Thyroid gland (tissue), 4 donors: ENCODE results near the gene PEA15. TPM values are rescaled to one million over a fixed set of nuclear protein-coding genes. Genes with fewer than 3 reads are reported as not detected.

ENCODE experiments used
- DNase-seq, 2 donors: peaks; one replicate each; pipeline ENCODE4 v3.0.0-alpha.2; 2019
- H3K27ac ChIP-seq, 3 donors: fragments of 200-600 bp; sonication (generic); 1 replicate in 2 of 3; 2 replicates in 1 of 3; pipeline ENCODE4 v1.5.1; 2016 to 2019; ENCODE audit warnings: mild to moderate bottlenecking in 1 of 3, moderate library complexity in 1 of 3
- H3K27me3 ChIP-seq: fragments of 200-600 bp; sonication (generic); one replicate; pipeline ENCODE4 v1.5.1; 2019
- H3K36me3 ChIP-seq, 2 donors: fragments of 200-600 bp; sonication (generic); one replicate each; pipeline ENCODE4 v1.5.1; 2016 to 2019
- H3K4me1 ChIP-seq, 2 donors: fragments of 200-600 bp; sonication (generic); one replicate each; pipeline ENCODE4 v1.5.1; 2017 to 2019
- H3K4me3 ChIP-seq, 3 donors: fragments of 200-600 bp; sonication (generic); replicated peaks in 1 of 3; 1 replicate in 2 of 3; 2 replicates in 1 of 3; pipeline ENCODE4 v1.5.1; 2016; ENCODE audit warnings: mild to moderate bottlenecking in 1 of 3
- H3K9me3 ChIP-seq: fragments of 200-600 bp; sonication (generic); one replicate; pipeline ENCODE4 v1.5.1; 2017
- POLR2A ChIP-seq, 2 donors: fragments of 450-650 bp; IDR thresholded peaks; one replicate each; pipeline ENCODE4 v1.6.1; 2017; ENCODE audit warnings: antibody characterized with exemption in 2 of 2, mild to moderate bottlenecking in 2 of 2, moderate library complexity in 1 of 2
- WGBS, 2 donors: methylation state at CpG; one replicate each; pipeline ENCODE4 v1.1.5; 2017; 5-methylcytosine and 5-hydroxymethylcytosine counted together
- intact Hi-C: fragments of 100-400 bp; cut with DNase I; formaldehyde crosslinking; loops from one replicate; pipeline ENCODE4 v1.15.1; 2023
- total RNA-seq, 4 donors: library from RNA; depleted of rRNA; stranded (reverse); fragments of >200 nt; gene quantifications; one replicate each; pipeline ENCODE4 v1.2.3, GENCODE V29; 2016
- TF ChIP-seq, protein P1 (sequence below), 6 experiments: fragments of 200-600 bp in 3 of 6; fragments of 450-650 bp in 3 of 6; sonication (generic) in 3 of 6; IDR thresholded peaks; one replicate each; pipeline ENCODE4 v1.5.1; 2016 to 2019; ENCODE audit warnings: antibody characterized with exemption in 6 of 6, mild to moderate bottlenecking in 2 of 6, inconsistent platforms in 1 of 6, moderate library complexity in 1 of 6

Gene PEA15
- total RNA-seq, 4 donors from 2014 or later, result 47.9 to 68.5 (median 50.2) TPM

DNA sequence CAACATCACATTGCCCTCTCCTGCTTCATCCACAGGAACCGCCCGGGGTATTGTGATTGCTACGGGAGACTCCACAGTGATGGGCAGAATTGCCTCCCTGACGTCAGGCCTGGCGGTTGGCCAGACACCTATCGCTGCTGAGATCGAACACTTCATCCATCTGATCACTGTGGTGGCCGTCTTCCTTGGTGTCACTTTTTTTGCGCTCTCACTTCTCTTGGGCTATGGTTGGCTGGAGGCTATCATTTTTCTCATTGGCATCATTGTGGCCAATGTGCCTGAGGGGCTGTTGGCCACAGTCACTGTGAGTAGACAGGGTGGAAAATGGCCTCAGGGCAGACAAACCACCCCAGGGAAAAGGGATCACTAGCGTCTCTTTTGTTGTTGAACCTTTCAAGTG lies 41.1 kb upstream of the PEA15 start:
- no peaks in the 10 kb centered on the region for H3K9me3 ChIP-seq
- TF ChIP-seq POLR2A (IDR thresholded peaks at IDR 0.05), result no peak
- TF ChIP-seq, protein P1, sequence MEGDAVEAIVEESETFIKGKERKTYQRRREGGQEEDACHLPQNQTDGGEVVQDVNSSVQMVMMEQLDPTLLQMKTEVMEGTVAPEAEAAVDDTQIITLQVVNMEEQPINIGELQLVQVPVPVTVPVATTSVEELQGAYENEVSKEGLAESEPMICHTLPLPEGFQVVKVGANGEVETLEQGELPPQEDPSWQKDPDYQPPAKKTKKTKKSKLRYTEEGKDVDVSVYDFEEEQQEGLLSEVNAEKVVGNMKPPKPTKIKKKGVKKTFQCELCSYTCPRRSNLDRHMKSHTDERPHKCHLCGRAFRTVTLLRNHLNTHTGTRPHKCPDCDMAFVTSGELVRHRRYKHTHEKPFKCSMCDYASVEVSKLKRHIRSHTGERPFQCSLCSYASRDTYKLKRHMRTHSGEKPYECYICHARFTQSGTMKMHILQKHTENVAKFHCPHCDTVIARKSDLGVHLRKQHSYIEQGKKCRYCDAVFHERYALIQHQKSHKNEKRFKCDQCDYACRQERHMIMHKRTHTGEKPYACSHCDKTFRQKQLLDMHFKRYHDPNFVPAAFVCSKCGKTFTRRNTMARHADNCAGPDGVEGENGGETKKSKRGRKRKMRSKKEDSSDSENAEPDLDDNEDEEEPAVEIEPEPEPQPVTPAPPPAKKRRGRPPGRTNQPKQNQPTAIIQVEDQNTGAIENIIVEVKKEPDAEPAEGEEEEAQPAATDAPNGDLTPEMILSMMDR (IDR thresholded peaks at IDR 0.05), result no peak
- intact Hi-C loops, result no loop called here
- no peak for DNase-seq
- peaks cover 13 to 36% of the 10 kb centered on the region in 2 donors for H3K4me1 ChIP-seq
- H3K27ac ChIP-seq, result no peak overlapping the region
- H3K4me3 ChIP-seq, result no peak overlapping the region
- no peaks in the 10 kb centered on the region for H3K36me3 ChIP-seq
- no peaks in the 10 kb centered on the region for H3K27me3 ChIP-seq
- WGBS, 2 donors, result 85 to 91% methylated on average over 10 of the region's 10 CpGs

DNA sequence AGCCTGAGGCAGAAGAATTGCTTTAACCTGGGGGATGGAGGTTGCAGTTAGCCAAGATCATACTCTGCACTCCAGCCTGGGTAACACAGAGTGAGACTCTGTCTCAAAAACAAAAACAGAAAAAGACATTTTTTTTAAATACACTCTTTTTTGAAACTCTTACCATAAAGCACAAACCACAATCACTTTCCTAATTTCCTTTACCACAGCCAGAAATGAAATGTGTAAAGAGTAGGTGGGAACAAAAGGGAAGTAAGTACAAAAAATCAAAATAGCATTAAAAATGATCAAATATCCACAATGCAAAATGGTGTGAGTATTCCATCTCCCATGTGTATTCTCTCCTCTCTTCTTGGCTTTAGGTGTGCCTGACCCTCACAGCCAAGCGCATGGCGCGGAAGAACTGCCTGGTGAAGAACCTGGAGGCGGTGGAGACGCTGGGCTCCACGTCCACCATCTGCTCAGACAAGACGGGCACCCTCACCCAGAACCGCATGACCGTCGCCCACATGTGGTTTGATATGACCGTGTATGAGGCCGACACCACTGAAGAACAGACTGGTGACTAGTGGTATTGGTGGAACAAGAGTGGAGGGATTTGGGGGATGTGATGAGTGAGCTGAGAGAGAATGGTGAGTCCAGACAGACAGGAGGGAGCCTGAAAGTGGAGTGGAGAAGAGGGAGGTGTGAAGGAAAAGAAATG lies 38.9 kb upstream of the PEA15 start:
- intact Hi-C loops, result no loop called here
- no peaks in the 10 kb centered on the region for H3K27me3 ChIP-seq
- peaks cover 12 to 27% of the 10 kb centered on the region in 2 donors for H3K4me1 ChIP-seq
- H3K4me3 ChIP-seq, result no peak overlapping the region
- no peak overlapping the region for H3K27ac ChIP-seq
- no peaks in the 10 kb centered on the region for H3K9me3 ChIP-seq
- no peak for DNase-seq
- TF ChIP-seq POLR2A (IDR thresholded peaks at IDR 0.05), result no peak
- TF ChIP-seq, protein P1 (IDR thresholded peaks at IDR 0.05), result no peak
- 83 to 87% methylated on average over 12 of the region's 12 CpGs for WGBS, 2 donors
- no peaks in the 10 kb centered on the region for H3K36me3 ChIP-seq

DNA sequence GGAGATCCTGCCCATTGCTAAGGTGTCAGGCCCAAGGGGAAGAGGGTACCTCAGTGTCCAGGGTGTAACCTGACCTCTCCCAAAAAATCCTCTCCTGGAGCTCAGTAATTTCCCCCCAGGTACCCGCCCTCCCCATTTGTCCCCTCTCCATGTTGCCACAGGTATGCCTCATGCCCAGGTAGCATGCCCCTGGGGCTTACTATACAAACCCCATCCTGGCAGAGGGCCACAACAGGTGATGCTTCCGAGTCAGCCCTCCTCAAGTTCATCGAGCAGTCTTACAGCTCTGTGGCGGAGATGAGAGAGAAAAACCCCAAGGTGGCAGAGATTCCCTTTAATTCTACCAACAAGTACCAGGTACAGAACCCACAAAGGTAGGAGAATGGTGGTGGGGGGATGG lies 38.1 kb upstream of the PEA15 start:
- peaks cover 12 to 32% of the 10 kb centered on the region in 2 donors for H3K4me1 ChIP-seq
- no peak for DNase-seq
- H3K27ac ChIP-seq, result no peak overlapping the region
- no peaks in the 10 kb centered on the region for H3K36me3 ChIP-seq
- no peaks in the 10 kb centered on the region for H3K9me3 ChIP-seq
- TF ChIP-seq, protein P1 (IDR thresholded peaks at IDR 0.05), result no peak
- no peak for TF ChIP-seq POLR2A (IDR thresholded peaks at IDR 0.05)
- intact Hi-C loops, result no loop called here
- no peak overlapping the region for H3K4me3 ChIP-seq
- H3K27me3 ChIP-seq, result no peaks in the 10 kb centered on the region
- 75 to 81% methylated on average over 4 of the region's 4 CpGs for WGBS, 2 donors

DNA sequence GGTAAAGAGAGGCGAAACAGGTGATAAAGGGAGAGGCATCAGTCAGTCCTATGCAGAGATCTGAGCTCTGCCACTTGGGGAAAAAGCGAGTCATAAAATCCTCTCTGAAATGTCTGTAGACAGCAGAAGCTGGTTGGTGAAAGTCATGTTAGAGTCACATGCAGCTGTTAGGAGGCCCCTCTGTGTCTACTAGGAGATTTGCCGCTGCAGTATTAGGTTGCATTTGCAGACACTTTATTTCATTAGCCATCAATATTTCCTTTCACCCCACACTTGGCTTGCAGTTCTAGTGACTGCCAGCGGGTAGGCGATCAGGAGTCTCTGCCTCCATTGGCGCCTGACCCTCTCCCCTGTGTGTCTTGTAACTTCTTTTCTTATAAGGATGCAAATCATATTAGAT lies 37.6 kb upstream of the PEA15 start:
- intact Hi-C loops, result no loop called here
- 96% methylated on average over 6 of the region's 6 CpGs for WGBS, 2 donors
- no peak overlapping the region for H3K27ac ChIP-seq
- no peaks in the 10 kb centered on the region for H3K36me3 ChIP-seq
- no peak for DNase-seq
- H3K9me3 ChIP-seq, result no peaks in the 10 kb centered on the region
- peaks cover 12 to 30% of the 10 kb centered on the region in 2 donors for H3K4me1 ChIP-seq
- TF ChIP-seq, protein P1 (IDR thresholded peaks at IDR 0.05), result no peak
- TF ChIP-seq POLR2A (IDR thresholded peaks at IDR 0.05), result no peak
- no peaks in the 10 kb centered on the region for H3K27me3 ChIP-seq
- no peak overlapping the region for H3K4me3 ChIP-seq

DNA sequence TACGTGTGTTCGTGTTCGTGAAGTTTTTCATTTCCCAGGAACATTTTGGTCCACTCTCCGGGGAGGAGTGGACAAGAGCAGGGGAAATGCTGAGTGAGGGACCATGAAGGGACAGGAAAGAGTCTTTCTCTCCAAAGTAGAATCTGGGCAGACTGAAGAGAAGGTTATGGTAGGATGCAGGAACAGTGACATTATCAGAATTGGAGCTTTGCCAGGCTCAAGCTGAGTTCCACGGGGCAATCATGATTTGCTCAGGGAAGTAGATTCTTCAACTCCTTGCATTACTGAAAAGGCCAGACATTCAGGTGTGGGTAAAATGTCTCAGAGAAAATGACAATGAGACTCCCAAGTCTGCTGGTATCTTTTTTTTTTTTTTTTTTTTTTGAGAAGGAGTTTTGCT lies 37.2 kb upstream of the PEA15 start:
- Histone ChIP-seq H3K36me3 (no peaks in the 10 kb centered on the region), H3K27me3 (no peaks in the 10 kb centered on the region), H3K4me1 (peaks cover 12 to 26% of the 10 kb centered on the region in 2 donors), H3K4me3 (no peak overlapping the region), H3K27ac (no peak overlapping the region), H3K9me3 (no peaks in the 10 kb centered on the region)
- intact Hi-C loops, result no loop called here
- WGBS, 2 donors, result 65 to 67% methylated on average over 5 of the region's 5 CpGs
- no peak for TF ChIP-seq POLR2A (IDR thresholded peaks at IDR 0.05)
- TF ChIP-seq, protein P1 (IDR thresholded peaks at IDR 0.05), result no peak
- no peak for DNase-seq
